Activated CD8-positive, alpha-beta memory T cell treated with anti-CD3 and anti-CD28 coated beads, Interleukin-2, amount 50 U/mL, for 24 hours (primary cell): ENCODE results near the gene TLR7.

Experiments
- DNase-seq: peaks from one replicate; pipeline ENCODE4 v3.0.0-alpha.2; 2020; ENCODE audit errors: extremely low read depth

Gene TLR7

DNA sequence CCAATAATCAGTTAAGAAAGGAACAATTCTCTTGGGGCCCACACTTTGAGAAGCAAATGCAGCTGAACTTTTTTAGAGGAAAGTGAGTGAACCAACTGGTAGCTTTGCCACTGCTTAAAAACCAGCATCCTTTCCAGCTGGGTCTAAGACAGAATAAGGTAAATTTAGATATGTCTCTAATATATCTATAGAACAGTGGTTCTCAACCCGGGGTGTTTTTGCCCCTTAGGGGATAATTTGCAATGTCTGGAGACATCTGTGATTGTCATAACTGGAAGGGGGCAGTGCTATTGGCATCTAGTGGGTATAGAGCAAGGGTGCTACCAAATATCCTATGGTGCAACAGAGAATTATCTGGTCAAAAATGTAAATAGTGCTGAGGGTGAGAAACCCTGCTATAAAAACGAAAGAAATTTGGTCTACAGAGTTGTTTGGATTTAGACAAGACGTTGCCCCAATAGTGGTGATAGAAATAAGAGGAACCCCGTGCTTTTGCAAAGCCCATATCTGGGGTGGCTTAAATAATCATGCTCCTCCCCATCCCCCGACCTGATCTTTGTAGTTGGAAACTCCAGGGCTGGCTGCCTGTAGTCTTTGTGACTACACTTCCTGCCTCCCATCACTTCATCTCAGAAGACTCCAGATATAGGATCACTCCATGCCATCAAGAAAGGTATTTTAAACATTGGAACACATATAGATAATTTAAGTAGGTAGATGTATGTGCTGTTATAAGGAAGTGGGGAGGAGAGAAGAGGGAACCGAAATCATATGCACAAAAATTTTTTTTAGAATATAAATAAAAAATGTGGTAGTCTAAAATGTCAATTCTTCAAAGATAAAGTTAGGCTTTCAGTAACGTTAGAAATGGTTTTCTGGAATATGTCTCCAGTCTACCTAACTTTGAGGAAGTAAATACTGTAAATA is at the start of gene TLR7:
Gene TLR7 (plus strand): TSS at position 622 of the 927 bp plus-strand sequence. CDS start 507 bp downstream, outside the sequence.
- no peak for DNase-seq

- DNase-seq = no peak
These were observed 49.3 kb upstream of the TLR7 start for GRCh38 chrX:12817528-12817927.

DNA sequence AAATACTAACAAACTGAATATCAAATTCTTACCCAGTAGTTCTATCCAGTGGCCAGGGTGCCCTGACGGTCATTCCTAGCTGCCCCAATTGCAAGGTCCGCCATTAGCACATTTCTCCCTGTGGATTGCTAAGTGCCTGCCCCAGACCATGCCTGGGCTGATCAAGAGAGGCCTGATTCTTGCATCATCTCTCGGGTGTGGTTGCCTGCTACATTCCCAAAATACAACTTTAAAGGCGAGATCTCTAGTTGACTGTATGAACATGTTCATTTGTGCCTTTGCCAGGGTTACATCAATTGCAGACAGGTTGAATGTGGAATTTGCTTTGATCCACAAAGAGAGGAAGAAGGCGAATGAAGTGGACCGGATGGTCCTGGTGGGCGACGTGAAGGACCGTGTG is 47.6 kb upstream of the TLR7 start:
- no peak for DNase-seq

DNA sequence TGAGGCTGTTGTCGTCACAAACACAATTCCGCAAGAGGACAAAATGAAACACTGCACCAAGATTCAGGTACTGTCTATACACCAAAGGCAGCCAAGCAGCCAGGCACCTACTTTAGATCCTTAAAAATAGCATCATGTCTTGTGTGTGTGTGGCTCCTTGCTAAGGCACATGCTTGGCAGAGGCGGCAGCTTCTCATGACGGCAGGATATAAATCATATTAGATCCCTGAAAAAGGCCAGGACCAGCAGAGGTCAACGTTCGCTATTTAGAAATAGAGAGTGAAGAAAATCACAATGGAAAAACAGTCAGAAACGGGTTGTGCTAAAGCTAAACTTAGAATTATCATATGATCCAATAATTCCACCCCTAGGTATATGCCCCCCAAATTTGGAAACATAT is 46.1 kb upstream of the TLR7 start:
- DNase-seq = no peak

DNA sequence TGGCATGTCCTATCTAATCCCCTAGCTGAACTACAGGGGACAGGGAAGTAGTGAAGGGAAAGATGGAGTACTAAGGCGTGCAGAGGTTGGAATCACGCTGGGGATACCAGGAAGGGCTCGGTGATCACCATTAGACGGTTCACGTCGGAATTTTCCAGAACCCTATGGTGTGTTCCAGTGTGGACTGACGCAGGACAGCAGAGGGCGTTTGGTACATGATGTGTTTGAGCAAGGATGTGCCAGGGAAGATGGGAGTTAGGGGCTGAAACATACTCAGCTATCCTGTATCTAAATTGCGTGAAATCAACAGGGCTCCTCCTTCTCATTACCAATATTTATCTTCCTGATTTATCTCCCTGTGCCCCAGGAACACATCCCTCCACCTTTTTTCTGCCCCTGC is 41.9 kb upstream of the TLR7 start:
- no peak for DNase-seq

DNA sequence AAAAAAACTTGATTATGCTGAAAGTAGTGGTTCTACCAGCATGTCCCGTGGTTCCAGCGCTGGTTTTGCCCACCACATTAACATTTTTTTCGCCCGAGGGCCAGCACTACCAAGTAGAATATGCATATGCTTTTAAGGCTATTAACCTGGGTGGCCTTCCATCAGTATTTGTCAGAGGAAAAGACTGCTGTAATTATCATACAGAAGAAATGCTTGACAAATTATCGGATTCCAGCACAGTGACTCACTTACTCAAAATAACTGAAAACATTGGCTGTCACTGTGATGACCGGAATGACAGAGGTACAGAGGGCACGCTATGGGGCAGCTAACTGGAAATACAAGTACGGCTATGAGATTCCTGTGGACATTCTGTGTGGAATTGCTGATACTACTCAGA is 41.1 kb upstream of the TLR7 start:
- DNase-seq = no peak

GRCh38 chrX:12843061-12843667 is 23.7 kb upstream of the TLR7 start:
- DNase-seq = no peak

DNA sequence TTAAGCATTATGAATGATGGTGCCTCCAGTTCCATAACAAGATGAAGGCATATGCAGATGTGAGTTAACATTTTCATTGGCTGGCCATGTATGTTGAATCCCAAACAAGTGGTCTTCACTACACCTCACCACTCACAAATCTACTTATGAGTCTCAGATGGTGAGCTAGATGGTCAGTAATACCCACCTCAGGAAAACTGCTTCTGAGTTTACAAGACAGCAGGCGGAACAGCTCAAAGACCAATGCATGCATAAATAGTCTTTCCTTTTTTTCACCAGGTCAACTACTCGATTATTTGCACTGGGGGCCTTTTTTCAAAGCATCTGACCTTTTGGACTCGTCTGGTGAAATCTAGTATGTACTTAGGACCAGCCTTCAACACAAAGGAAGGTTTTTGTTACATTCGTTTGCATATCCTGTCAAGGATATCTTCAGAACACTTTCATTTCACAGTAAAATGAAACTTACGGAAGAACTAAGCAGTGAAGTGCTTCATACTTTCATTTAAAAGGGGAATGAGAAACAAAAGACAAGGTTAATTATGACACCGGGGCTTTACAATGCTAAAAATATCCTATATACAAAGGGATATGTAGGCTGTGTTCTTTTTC is 23.1 kb upstream of the TLR7 start:
- DNase-seq = no peak

DNA sequence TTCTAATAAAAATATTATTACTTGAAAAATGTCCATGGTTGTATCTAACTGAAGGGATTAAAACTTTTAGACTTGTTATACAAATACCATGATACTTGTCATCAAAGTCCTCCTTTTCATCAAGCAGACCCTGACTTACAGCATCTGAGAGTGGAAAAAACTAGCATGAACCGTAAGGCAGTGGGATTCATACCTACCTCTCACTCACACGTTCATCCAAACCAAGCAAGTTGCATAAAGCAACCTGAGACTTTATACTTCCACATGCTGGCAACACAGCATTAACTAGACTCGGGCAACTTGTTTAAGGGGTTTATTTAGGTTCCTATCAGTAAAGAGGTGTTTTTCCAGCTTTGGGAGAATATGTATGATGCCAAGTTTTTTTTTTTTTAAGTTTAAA is 22.6 kb upstream of the TLR7 start:
- no peak for DNase-seq

GRCh38 chrX:12865359-12865758 is 1.5 kb upstream of the TLR7 start:
- DNase-seq = no peak

DNA sequence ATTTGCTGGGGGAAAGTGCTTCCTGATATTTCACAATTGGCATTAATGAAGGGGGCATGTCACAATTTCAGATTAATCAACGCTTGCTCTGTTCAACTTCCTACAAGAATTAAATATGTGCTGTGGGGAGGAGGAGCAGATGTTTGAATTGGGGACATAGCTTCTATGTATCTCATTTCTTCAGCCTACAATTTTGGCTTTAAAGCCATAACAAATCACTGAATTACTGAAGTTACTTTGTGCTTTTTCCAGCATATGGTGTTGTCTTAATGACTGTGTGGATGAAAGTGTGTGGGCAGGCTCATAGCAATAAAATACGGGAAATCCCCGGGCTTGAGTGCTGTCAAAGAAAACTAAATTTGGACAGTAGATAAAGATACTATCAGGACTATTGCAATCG is 813 bp downstream of the TLR7 start:
- no peak for DNase-seq

- no peak for DNase-seq
These were observed 1.9 kb downstream of the TLR7 start for GRCh38 chrX:12868747-12869146.

GRCh38 chrX:12871257-12871656 is 4.4 kb downstream of the TLR7 start:
- DNase-seq = no peak

GRCh38 chrX:12872741-12873140 is 5.9 kb downstream of the TLR7 start:
- no peak for DNase-seq

DNA sequence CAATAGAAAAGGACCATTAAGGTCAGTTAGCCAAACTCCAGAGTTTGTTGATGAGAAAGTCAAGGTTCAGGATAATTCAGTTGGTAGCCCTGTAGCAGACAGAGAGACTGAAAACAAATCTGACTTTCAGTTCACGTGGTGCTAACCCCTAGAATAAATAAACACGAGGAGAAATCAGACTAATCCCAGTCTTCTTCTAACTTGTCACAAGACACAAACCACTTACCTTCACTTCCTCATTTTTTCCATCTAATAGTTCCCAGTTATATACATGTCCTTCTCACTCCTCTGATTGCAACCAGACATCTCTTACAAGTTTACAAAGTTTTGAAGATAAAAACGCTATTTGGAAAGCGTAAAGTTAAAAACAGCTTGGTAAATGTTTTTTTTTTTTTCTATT is 7.7 kb downstream of the TLR7 start:
- no peak for DNase-seq

DNA sequence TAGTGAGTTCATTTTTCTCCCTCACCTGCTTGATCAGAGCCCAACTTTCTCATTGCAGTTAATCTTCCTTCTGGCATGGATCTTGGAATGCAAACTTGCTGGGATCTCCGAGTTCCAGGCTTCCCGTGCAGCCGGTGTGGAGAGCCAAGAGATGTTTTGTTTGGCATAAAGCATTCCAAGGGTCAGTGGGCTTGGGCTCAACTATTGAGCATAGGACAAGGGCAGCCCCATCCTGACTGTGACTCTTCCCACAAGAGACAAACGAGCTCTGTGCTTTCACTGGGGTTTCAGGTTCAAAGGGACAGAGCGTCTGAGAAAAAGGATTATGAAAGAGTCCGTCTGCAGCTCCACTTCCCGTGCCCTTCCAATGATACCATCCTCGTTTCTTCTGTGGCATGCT is 10.5 kb downstream of the TLR7 start:
- DNase-seq = no peak

DNA sequence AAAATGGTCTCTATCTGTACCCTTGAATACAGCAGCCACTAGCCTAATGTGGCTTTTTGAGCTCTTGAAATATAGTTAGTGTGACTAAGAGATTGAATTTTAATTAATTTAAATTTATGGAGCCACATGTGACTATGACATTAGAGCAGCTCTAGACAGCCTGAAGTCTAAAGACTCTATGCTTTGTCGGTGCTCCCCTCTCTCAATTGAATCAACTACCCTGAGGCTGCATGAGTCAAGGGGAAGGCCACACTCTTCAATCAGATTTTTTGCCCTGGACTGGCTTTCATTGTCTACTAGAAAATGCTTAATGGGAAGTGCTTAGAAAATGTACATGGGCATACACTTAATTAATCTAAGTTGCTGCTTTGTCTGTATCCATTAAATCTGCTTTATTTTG is 11.7 kb downstream of the TLR7 start:
- DNase-seq = no peak

GRCh38 chrX:12881914-12882313 is 15.0 kb downstream of the TLR7 start:
- DNase-seq = no peak

DNA sequence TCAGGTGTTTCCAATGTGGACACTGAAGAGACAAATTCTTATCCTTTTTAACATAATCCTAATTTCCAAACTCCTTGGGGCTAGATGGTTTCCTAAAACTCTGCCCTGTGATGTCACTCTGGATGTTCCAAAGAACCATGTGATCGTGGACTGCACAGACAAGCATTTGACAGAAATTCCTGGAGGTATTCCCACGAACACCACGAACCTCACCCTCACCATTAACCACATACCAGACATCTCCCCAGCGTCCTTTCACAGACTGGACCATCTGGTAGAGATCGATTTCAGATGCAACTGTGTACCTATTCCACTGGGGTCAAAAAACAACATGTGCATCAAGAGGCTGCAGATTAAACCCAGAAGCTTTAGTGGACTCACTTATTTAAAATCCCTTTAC is 18.6 kb downstream of the TLR7 start:
- no peak for DNase-seq

- DNase-seq = no peak
These were observed 19.7 kb downstream of the TLR7 start for GRCh38 chrX:12886545-12886944.

DNA sequence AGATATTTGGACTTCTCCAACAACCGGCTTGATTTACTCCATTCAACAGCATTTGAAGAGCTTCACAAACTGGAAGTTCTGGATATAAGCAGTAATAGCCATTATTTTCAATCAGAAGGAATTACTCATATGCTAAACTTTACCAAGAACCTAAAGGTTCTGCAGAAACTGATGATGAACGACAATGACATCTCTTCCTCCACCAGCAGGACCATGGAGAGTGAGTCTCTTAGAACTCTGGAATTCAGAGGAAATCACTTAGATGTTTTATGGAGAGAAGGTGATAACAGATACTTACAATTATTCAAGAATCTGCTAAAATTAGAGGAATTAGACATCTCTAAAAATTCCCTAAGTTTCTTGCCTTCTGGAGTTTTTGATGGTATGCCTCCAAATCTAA is 20.3 kb downstream of the TLR7 start:
- DNase-seq = no peak

- no peak for DNase-seq
These were observed 20.9 kb downstream of the TLR7 start for GRCh38 chrX:12887767-12888166.

DNA sequence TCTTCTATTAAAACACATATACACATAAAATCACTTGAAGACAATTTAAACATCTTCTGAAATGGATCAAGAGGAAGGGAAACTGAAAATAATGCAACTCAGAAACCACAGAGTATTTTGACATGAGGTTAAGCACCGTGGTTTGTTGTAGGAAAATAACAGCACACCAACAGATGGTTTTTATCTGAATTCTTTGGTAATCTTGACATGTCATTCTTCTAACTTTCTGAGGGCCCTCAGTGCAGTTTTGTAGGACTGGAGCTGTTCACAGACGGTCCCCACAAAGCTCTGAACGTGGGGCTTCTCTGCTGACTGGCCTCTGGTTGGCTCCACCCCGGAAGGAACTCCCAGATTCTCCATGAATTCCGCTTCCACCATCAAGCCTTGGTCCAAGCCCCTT is 23.6 kb downstream of the TLR7 start:
- no peak for DNase-seq
